Peyer's patch (tissue), 4 donors: ENCODE measurements around the gene ZCCHC8. TPM values are rescaled to one million over a fixed set of nuclear protein-coding genes. Genes with fewer than 3 reads are reported as not detected.

Experiments used
- DNase-seq, 3 donors: peaks; one replicate each; pipeline ENCODE4 v3.0.0-alpha.2; 2017 to 2019
- H3K27ac ChIP-seq, 4 donors: fragments of 200-600 bp; sonication (generic); one replicate each; pipeline ENCODE4 v1.5.1; 2016 to 2019
- H3K27me3 ChIP-seq, 2 donors: fragments of 200-600 bp; sonication (generic); one replicate each; pipeline ENCODE4 v1.5.1; 2019
- H3K36me3 ChIP-seq, 3 donors: fragments of 200-600 bp; sonication (generic); one replicate each; pipeline ENCODE4 v1.5.1; 2016 to 2019
- H3K4me1 ChIP-seq, 4 donors: fragments of 200-600 bp; sonication (generic); one replicate each; pipeline ENCODE4 v1.5.1; 2016 to 2019
- H3K4me3 ChIP-seq, 4 donors: fragments of 200-600 bp; sonication (generic); 1 replicate in 3 of 4; 2 replicates in 1 of 4; pipeline ENCODE4 v1.5.1; 2016 to 2019; ENCODE audit warnings: mild to moderate bottlenecking in 1 of 4
- H3K9me3 ChIP-seq, 4 donors: fragments of 200-600 bp; sonication (generic); one replicate each; pipeline ENCODE4 v1.5.1; 2016 to 2019; ENCODE audit warnings: mild to moderate bottlenecking in 1 of 4
- POLR2A ChIP-seq, 2 donors: fragments of 450-650 bp; IDR thresholded peaks; one replicate each; pipeline ENCODE4 v1.5.1; 2017; ENCODE audit warnings: antibody characterized with exemption in 2 of 2, mild to moderate bottlenecking in 2 of 2, moderate library complexity in 2 of 2
- total RNA-seq, 4 donors: library from RNA; depleted of rRNA; stranded (reverse); fragments of >200 nt; gene quantifications; one replicate each; pipeline ENCODE4 v1.1.0, GENCODE V29; 2016
- TF ChIP-seq, protein P1 (sequence below), 6 experiments: fragments of 450-650 bp in 4 of 6; fragments of 200-600 bp in 2 of 6; sonication (generic) in 1 of 6; IDR thresholded peaks; one replicate each; pipeline ENCODE4 v1.5.1; 2017 to 2019; ENCODE audit warnings: antibody characterized with exemption in 6 of 6, mild to moderate bottlenecking in 3 of 6, moderate library complexity in 1 of 6

ZCCHC8 gene
- total RNA-seq, 4 donors from 2014 or later: 20.5 to 59.4 (median 28.4) TPM

DNA sequence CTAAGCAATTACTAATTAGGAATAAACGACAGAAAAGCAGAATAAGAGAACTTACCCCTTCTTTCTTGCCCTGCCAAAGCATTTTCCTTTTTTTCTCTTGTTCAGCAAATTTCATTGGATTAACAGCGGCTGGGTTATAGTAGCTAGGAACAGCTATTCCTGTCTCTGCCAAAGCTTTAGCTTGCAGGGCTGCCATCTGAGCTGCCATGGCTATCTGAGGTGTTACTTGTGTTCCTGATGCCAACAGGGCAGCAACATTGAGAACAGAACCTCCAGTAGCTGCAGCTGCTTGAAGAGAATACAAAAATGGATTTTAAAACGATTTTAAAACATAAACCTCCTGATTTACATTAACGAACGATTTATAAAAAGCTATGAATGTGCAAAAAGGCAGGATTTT lies 7.4 kb upstream of the ZCCHC8 start:
- Histone ChIP-seq H3K9me3 (no peaks in the 10 kb centered on the region), H3K36me3 (peaks cover 0 to 100% (median 4%) of the 10 kb centered on the region in 3 donors), H3K4me3 (no peak overlapping the region), H3K4me1 (no peaks in the 10 kb centered on the region), H3K27ac (no peak overlapping the region), H3K27me3 (no peaks in the 10 kb centered on the region)
- DNase-seq: no peak
- no peak for TF ChIP-seq POLR2A (IDR thresholded peaks at IDR 0.05)
- TF ChIP-seq, protein P1, sequence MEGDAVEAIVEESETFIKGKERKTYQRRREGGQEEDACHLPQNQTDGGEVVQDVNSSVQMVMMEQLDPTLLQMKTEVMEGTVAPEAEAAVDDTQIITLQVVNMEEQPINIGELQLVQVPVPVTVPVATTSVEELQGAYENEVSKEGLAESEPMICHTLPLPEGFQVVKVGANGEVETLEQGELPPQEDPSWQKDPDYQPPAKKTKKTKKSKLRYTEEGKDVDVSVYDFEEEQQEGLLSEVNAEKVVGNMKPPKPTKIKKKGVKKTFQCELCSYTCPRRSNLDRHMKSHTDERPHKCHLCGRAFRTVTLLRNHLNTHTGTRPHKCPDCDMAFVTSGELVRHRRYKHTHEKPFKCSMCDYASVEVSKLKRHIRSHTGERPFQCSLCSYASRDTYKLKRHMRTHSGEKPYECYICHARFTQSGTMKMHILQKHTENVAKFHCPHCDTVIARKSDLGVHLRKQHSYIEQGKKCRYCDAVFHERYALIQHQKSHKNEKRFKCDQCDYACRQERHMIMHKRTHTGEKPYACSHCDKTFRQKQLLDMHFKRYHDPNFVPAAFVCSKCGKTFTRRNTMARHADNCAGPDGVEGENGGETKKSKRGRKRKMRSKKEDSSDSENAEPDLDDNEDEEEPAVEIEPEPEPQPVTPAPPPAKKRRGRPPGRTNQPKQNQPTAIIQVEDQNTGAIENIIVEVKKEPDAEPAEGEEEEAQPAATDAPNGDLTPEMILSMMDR (IDR thresholded peaks at IDR 0.05): no peak

DNA sequence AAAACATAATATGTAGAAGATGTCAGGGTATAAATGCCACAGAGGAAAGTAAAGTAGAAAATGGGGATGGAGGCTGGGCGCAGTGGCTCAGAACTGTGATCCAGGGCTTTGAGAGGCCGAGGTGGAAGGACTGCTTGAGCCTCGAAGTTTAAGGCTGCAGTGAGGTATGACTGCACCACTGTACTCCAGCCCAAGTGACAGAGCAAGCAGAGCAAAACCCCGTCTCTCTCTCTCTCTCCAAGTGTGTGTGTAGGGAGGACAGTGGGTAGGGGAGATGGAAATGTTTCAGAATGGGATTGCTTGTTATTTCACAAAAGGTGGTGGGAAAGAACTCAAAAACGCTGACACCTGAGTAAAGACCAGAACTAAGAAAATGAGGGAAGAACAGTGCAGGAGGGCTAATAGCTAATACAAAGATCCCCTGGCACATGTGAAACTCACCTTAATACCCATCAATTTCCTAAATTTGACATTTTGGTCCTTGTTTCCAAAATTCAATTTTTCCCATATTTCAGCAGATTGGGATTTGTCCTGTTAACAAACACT lies 5.7 kb upstream of the ZCCHC8 start:
- no peak overlapping the region for H3K4me3 ChIP-seq
- no peaks in the 10 kb centered on the region for H3K27me3 ChIP-seq
- H3K27ac ChIP-seq: no peak overlapping the region
- no peaks in the 10 kb centered on the region for H3K9me3 ChIP-seq
- TF ChIP-seq, protein P1 (IDR thresholded peaks at IDR 0.05): no peak
- no peak for TF ChIP-seq POLR2A (IDR thresholded peaks at IDR 0.05)
- H3K4me1 ChIP-seq: peaks cover 0 to under 1% (median under 1%) of the 10 kb centered on the region in 4 donors
- no peak for DNase-seq
- peaks cover 0 to 89% (median 4%) of the 10 kb centered on the region in 3 donors for H3K36me3 ChIP-seq

DNA sequence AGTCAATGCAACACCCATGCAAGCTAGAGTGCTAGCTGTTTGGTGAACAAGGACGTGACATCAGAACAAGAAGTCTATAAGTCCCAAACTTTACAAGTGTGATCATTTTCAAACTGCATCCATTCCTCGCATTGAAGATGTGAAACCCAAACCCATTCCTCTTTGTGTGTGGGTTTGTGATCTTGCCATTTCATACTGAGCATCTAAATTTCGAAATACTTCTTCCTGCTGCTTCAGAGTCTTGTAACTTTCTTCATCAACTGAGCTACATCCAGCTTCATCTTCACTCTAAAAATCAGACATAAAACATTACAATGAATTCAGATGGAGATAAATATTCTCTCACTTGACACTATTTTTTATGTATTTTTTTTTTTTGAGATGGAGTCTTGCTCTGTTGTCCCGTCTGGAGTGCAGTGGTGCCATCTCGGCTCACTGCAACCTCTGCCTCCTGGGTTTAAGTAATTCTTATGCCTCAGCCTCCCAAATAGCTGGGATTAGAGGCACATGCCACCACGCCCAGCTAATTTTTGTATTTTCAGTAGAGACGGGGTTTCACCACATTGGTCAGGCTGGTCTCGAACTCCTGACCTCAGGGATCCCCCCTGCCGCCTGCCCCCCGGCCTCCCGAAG lies 4.8 kb upstream of the ZCCHC8 start:
- no peak for DNase-seq
- Histone ChIP-seq H3K27ac (no peak overlapping the region), H3K27me3 (no peaks in the 10 kb centered on the region), H3K4me3 (no peak overlapping the region), H3K4me1 (peaks cover 0 to 5% (median 2%) of the 10 kb centered on the region in 4 donors), H3K9me3 (no peaks in the 10 kb centered on the region), H3K36me3 (peaks cover 0 to 80% (median 2%) of the 10 kb centered on the region in 3 donors)
- TF ChIP-seq POLR2A (IDR thresholded peaks at IDR 0.05): no peak
- TF ChIP-seq, protein P1 (IDR thresholded peaks at IDR 0.05): no peak

DNA sequence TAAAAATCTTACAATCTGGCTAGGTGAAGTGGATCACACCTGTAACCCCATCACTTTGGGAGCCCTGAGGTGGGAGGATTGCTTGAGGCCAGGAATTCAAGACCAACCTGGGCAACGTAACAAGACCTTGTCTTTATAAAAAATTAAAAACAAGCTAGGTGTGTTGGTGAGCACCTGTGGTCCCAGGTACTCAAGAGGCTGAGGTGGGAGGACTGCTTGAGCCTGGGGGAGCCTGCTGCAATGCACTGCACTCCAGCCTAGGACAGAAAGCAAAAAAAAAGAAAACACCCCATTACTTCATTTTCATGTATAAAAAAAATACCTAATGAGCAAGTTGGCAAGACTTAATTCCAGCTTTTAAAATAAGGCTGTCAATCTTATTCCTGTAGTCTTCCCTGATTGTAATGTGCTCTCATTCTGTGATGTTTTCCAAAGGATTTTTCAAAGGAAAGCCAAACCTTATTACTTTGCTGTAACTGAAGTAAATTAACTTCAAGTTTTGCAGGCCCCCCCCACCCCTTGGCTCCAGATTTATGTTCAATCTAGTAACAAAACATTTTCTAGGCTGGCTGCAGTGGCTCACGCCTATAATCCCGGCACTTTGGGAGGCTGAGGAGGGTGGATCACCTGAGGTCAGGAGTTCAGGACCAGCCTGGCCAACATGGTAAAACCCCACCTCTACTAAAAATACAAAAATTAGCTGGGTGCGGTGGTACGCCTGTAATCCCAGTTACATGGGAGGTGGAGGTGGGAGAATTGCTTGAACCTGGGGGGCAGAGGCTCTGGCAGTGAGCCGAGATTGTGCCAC lies 3.3 kb upstream of the ZCCHC8 start:
- H3K36me3 ChIP-seq: peaks cover 0 to 64% (median 0%) of the 10 kb centered on the region in 3 donors
- no peak for TF ChIP-seq POLR2A (IDR thresholded peaks at IDR 0.05)
- TF ChIP-seq, protein P1 (IDR thresholded peaks at IDR 0.05): no peak
- H3K4me1 ChIP-seq: peaks cover 0 to 12% (median 3%) of the 10 kb centered on the region in 4 donors
- no peaks in the 10 kb centered on the region for H3K27me3 ChIP-seq
- no peak for DNase-seq
- H3K27ac ChIP-seq: no peak overlapping the region
- no peak overlapping the region for H3K4me3 ChIP-seq
- no peaks in the 10 kb centered on the region for H3K9me3 ChIP-seq

DNA sequence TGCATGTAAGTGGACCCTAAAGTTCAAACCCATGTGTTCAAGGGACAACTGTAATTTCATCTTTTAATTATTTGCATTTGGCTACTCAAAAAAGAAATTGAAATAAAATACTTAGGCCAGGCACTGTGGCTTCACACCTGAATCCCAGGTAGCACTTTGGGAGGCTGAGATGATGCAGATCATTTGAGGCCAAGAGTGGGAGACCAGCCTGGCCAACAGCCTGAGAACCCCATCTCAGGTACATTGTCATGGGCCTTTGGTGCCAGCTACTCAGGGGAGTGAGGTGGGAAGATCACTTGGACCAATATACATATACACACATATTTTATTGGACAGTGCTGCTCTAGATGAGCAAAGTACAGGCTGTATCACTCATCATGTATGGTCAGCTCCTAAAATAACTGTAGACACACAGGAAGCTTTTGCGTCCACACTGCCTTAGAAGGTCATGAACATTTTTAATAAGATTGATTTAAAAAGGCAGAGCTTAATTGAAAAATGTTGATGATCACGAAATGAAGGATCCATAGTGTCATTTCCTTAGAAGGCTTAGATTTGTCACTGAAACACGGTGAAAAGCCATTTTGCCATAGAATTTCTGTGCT lies 2.5 kb upstream of the ZCCHC8 start:
- peak overlapping the region in 1 of 4 donors; percentile 95 for H3K27ac ChIP-seq
- no peak for DNase-seq
- peaks cover 0 to 19% (median 4%) of the 10 kb centered on the region in 4 donors for H3K4me1 ChIP-seq
- H3K27me3 ChIP-seq: no peaks in the 10 kb centered on the region
- H3K4me3 ChIP-seq: no peak overlapping the region
- TF ChIP-seq, protein P1 (IDR thresholded peaks at IDR 0.05): no peak
- no peak for TF ChIP-seq POLR2A (IDR thresholded peaks at IDR 0.05)
- no peaks in the 10 kb centered on the region for H3K9me3 ChIP-seq
- peaks cover 0 to 57% (median 0%) of the 10 kb centered on the region in 3 donors for H3K36me3 ChIP-seq
